CD4-positive, alpha-beta T cell treated with Interleukin-6 at 100 ng/mL for 8 hours (primary cell): ENCODE results near the gene NCLN.
"Not testable (repeated sequence)": the region's sequence is repeated elsewhere in the genome, so short reads cannot be mapped to it uniquely, and the experiment has no call there.

Experiments used
- DNase-seq: peaks from one replicate; pipeline ENCODE4 v3.0.0-alpha.2; 2020; ENCODE audit warnings: mixed read lengths, low spot score

NCLN gene

GRCh38 chr19:3183721-3184641, 1.7 kb upstream of the NCLN start:
- DNase-seq, result no peak

GRCh38 chr19:3184847-3185460, 776 bp upstream of the NCLN start:
- no peak for DNase-seq

- DNase-seq, result no peak
Observed at GRCh38 chr19:3186160-3186688, 494 bp downstream of the NCLN start.

GRCh38 chr19:3186891-3187661, 1.3 kb downstream of the NCLN start:
- DNase-seq, result no peak

- no peak for DNase-seq
Observed at GRCh38 chr19:3187662-3188511, 2.2 kb downstream of the NCLN start.

- DNase-seq, result no peak
Observed at GRCh38 chr19:3188627-3189596, 3.2 kb downstream of the NCLN start.

- no peak for DNase-seq
Observed at GRCh38 chr19:3189702-3190469, 4.2 kb downstream of the NCLN start.

GRCh38 chr19:3190470-3190770, 4.7 kb downstream of the NCLN start:
- no peak for DNase-seq

GRCh38 chr19:3190921-3191805, 5.4 kb downstream of the NCLN start:
- no peak for DNase-seq

- DNase-seq, result not testable (repeated sequence)
Observed at GRCh38 chr19:3191806-3192104, 6.0 kb downstream of the NCLN start.

GRCh38 chr19:3192228-3192635, 6.5 kb downstream of the NCLN start:
- no peak for DNase-seq

GRCh38 chr19:3192684-3193083, 7.0 kb downstream of the NCLN start:
- DNase-seq, result no peak

GRCh38 chr19:3193256-3194105, 7.8 kb downstream of the NCLN start:
- DNase-seq, result no peak

GRCh38 chr19:3194106-3195087, 8.7 kb downstream of the NCLN start:
- DNase-seq, result no peak

- DNase-seq, result no peak
Observed at GRCh38 chr19:3196064-3196932, 10.6 kb downstream of the NCLN start.

- DNase-seq, result no peak
Observed at GRCh38 chr19:3196933-3197205, 11.1 kb downstream of the NCLN start.
